GM19438 (cell line): ENCODE results near the gene IKZF2.

Experiments used
- ATAC-seq: cut with Tn5 transposase; IDR thresholded peaks from one replicate; pipeline ENCODE4 v1.9.1; 2021; ENCODE audit warnings: low read depth; ENCODE audit not compliant: unreplicated experiment

The IKZF2 gene

DNA sequence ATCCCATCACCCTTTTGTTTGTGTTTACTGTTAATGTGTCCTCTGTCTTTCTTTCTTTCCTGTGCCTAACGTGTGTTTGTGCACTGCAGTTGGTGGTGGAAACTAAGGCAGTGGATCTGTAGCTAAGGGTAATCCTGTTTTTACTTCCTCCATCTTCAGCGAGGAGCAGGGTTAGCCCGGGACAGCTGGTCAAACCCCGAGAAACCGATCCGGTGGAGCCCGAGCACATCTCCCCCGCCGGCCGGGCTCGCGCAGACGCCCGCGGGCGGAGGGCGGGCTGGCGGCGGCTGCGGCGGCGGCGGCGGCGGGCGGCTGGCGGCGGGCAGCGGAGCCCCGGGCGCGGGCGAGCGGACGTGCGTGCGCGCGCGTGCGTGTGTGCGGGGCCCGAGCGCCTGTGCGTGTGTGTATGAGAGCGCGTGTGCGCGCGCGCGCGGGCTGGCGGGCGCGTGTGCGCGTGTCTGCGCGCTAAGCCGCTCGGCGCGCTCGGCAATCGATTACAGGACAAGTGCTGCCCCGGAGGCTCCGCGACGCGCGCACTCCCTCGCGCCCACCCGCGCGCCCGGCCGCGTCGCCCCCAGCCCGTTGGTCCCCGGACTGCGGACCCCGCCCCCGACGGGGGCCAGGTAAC lies at the start of gene IKZF2:
IKZF2 (minus strand) TSS at position 176 of the 628 bp plus-strand sequence. CDS start 2,983 bp downstream, outside the sequence.
- peak; percentile 53 for ATAC-seq

DNA sequence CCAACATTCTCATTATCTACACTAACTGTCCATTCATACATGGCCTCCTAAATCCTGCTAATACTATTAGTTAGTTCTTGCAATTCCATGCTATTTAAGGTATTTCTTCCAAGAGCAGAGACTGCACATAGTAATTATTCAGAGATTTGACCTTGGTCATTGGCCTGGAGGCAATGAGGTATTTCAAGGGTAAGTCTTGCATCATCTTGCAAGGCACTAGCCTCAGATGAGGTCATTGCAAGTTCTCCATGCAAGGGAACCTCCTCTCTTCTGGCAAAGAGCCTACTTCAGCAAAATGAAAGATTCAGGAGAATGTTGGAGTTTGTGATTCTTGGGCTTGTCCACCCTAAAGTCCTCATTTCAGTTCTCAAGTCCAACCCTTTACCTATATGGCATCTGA lies 48.5 kb upstream of the IKZF2 start:
- no peak for ATAC-seq

DNA sequence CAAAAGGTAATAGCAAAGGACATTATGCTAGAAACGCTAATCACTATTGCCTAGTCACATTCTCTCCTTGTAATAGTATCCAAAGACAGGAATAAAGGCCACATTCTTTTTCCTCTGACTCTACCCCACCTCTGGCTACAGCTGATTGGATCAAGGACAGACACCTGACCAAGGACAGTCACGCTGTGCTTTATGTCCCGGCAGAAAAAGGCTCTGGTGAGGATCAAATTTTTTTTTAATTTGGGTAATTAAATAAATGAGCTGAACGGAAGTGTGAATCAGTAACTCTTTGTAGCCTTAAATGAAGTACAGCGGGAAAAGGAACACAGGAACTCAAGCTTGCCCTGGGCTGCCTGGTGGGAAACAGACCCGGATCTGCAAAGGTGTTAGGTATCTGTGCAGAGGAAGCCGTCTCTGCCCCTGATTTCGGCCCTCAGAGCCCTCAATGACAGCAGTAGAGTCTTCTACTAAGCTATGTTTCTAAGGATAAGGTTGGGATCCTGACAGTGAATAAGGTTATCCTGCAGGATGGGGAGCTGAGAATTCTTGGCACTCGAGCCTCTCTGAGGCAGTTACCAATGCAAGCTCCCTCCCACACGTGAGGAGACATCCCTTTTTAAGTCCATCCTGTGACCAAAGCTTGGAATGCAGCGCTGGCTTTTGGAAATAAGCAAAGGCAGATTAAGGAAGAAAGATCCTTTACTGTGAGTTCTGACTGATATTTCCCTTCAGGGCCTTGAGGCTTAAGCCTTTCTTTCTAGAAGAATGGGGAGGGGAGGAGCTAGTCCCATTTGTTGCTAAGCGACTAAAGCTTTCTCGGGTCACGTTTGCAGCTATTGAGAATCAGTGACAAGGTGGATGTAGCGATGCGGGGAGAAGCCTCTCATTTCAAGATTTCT lies 37.8 kb upstream of the IKZF2 start:
- no peak for ATAC-seq

DNA sequence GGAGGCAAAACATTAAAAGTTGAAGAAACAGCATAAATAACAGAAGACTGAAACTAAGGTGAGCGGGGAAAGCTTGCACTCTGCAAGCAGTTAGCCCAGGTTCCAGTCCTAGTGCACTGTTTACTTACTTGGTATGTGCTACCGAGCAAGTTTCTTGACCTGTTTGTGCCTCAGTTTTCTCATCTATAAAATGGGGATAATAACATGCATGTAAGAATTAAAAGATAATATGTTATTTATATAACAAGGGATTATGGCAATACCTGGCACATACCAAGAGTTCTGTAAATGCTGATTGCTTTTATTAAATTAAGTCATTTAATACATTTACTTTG lies 37.1 kb upstream of the IKZF2 start:
- no peak for ATAC-seq

DNA sequence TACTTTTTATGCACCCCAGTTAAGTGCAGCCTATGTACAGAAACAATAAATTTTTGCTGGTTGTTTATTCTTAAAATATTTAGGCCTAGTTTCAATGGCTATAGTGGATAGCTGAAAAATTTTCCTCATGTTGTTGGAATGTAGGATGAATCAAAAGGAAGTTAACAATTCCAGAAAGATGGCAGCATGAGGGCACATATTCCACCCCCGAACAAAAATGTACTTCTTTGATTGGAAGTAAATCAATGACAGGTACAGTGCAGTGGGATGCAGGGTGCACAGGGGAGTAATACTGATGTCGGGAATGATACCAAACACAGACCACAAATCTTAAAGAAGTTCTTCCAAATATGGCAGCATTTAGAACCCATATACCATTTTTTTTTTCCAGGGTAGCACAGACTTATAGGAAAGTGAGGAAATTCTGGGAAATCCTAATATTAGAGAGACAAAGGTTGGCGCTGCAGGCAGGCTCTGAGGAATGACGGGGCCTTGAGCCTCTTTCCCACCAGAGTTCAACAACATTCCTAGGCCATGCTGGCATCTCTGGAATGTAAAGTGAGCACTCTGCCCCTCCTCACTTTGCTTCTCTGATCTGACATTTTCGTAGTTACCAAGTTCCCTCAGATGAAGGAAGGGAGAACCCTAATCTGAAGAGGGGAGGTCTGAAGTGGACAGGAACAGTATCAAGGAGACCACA lies 36.6 kb upstream of the IKZF2 start:
- ATAC-seq, result no peak

DNA sequence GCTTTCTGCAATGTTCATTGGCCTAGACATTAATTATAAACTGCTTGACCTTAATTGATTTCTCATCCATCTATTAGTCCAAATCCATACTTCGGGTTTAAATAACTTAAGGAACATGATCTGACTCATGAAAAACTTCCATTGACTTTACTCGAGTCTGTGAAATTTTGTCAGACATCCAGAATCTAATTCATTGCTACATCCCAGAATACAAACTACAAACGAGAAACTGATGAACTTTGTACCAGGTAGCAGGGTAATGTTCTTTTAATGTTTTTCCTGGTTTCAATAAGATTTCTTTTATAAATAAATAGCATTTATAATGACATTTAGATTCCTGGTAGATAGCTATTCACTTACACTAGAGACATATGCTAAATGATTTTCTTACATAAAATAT lies 36.0 kb upstream of the IKZF2 start:
- no peak for ATAC-seq

DNA sequence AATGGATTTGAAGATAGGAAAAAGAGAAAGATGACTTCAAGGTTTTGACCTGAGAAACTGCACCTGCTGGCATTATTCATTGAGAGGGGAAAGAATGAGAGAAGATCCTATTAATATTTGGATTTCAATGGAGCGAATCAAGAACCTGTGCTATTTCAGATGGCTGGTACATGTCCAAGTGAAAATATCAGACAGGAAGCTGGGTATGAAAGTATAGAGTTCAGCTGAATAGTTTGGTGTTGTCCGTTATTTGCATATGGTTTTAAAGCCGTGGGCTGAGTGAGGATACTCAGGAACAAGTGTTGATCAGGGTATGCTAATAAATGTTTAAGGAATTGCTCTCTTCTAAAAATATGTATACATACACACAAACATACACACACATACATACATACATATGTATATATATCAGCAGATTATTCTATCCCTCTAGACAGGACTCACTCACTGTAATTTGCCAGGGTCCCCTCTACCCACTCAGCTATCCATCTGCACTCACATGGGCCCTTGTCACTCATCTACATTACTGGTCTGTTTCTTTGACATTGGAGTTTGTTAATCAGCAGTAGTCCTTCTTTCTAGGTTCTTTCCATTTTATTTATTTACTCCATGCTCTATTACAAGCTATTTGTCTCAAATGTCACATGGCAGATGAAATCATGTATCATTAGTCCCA lies 33.9 kb upstream of the IKZF2 start:
- peak; percentile 98 for ATAC-seq

DNA sequence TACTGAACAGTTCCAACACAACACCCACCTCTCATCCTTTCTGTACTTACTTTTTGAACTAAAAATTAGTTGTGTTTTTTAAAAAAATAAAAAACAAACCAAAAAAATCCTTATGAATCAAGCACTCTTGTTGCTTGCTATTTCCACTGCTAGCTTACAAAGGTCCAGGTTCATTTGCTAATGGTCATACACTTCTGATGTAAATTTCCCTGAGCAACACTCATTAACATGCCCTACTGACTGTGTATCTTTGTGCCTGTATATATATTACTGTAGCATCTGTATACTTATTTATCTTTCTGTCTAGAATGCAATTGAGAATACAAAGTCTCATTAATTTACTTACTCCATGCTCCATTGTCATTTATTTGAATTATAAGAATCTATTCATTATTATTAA lies 30.3 kb upstream of the IKZF2 start:
- no peak for ATAC-seq

DNA sequence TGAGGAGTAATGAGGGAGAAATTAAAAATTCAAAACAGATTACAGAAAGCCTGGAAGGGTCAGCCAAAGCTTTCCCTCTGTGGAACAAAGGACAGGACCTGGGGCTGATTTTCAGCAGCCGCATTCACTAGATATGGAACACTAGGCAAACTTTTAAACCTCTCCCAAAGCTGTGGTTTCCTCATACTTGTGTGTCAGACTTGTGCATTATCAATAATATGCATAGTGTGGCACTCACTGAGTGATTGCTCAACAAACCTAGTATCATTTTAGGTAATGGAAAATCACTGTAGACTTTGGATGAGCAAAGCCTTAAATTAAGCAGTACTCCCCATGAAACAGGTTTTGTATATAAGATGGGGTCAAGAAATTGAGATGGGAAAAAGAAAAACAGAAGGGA lies 26.3 kb upstream of the IKZF2 start:
- no peak for ATAC-seq

DNA sequence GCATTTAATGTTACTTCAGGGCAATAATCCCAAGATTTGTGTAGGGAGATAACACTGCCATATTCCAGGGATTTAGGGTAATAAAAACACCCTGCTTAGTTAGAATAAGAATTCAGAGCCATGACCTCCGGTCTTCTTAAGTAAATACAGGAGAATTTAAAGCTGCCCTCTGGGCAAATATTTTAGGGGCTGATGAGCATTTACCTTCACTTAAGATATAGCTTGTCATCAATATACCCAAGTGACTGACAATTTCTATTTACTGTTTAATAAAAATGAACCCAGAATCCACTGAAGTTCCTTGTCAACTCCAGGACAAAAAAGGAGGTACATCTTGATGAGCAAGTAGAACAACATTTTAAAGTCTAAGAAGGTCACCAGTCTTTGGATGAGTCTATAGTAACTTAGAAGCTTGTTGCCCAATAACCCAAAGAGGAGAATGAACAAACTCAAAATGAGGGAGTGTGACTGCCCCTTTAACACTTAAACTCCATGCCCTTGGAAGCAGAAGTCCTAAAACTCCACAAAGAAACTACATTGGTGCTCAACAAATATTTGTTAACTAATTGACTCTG lies 24.3 kb upstream of the IKZF2 start:
- ATAC-seq, result no peak

DNA sequence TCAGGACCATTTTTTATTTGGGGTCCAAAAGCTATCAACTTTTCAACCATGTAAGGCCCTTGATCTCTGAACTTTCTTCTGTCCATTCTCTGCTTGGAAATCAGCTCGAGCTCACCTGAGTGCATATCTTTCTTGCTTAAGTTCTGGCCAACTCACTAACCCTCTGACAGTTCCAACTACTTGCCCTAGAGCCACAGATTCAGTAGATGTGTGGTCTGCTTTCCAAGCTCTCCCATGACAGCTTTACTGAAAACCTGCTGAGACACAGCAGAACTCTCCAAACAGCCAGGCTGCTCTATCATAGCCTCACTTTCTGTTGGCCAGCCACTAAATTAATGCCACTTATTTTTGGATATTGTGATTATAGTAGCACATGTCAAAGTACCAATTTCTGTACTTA lies 21.2 kb upstream of the IKZF2 start:
- no peak for ATAC-seq

DNA sequence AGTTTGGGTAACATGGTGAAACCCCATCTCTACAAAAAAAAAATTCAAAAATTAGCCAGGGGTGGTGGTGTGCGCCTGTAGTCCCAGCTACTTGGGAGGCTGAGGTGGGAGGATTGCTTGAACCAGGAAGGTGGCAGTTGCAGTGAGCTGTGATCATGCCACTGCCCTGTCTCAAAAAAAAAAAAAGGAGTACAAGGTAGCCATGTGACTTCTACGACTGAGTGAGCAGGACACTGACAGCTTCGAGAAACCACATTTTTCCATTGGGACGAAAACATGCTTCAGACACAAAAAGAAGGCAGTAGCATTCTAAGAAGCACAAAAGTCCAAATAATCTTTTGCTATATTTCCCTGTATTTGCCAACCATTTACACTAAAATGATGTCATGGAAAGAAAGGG lies 19.7 kb upstream of the IKZF2 start:
- ATAC-seq, result no peak

DNA sequence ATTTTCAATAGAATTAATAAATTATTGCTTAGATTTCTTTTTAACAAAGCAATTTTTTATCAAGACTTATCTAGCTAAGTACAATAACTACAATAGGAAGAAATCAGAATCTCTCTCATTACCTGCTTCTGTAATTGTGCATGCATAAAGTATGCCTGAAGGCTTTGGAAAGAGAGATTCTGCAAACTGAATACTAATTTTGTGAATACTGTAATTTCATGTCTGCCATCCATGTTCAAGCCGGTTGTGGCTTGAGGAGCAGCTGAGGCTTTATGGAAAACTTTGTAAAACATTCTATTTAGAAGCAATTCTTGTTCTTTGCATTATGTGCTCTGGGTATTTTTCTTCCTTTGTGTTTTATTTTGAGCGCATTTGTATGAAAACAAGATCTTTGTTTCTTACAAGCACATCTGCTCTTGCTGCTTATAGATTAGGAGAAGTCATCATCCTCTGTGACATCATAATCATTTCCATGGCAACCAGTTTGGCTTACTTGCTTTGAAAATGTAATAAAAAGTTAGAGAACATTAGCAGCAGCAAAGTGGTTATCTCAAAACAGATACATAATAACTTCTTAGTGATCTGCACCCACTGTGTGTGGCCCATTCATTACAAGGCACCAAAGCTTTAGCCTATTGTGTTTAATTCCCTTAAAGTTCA lies 16.0 kb upstream of the IKZF2 start:
- no peak for ATAC-seq

DNA sequence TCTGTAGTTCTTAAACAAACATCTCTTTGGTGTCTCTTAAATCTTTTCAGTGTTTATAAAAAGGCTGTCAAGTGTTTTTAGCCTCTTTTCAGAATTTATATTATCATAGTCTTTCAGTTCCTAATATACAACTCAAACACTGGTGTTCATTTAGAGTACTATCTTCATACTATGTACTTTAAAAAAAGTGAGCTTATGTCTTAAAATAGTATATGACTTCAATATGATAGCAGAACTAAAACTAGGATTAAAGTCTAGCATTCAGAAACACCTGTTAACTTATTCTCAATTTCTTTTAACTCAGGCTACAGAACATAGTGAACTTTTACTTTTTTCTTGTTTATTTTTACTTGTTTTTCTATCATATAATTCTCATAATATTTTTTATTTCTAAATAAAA lies 14.7 kb upstream of the IKZF2 start:
- ATAC-seq, result peak; percentile 98

DNA sequence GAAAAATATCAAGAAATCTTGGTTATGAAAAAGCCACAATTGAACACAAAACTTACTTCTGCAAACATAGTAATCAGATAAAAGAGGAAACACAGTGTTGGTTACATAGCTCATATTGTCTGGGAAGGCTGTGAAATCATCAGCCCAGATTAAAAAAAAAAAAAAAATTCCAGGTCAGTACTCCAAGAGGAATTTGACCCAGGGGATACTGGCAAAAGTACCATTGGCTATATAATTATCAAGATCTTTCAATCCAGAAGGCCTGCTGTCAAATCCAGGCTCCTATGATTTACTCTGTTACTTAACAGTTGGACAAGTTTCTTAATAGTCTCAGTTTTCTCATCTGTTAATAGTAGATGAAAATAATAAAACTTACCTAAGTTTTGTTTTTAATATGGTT lies 12.9 kb upstream of the IKZF2 start:
- no peak for ATAC-seq

DNA sequence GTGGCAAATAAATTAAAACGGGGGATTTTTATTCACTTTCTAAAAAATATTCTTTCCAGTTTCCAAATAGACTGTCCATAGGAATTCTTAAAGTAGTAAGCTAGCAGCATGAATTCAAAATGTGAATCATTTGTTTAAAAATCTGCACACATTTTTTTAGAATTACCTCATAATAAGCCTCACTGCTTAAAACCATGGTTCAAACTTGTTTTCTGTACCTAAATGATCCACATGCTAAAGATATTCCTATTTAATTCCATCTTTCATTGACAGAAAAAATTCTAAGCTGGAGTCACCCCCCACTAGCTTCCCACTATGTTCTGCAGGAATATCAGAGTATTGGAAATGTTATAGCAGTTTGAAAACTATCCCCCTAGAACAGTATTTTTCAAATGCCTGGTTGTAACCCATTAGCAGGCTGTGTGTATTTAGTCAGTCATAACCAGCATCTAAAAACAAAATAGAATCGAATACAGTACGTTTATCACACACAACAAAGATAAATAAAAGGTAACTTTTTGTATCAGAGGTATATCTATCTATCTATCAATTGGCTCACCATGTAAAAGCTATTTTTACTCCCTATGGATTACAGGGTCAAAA lies 11.2 kb upstream of the IKZF2 start:
- ATAC-seq, result no peak

DNA sequence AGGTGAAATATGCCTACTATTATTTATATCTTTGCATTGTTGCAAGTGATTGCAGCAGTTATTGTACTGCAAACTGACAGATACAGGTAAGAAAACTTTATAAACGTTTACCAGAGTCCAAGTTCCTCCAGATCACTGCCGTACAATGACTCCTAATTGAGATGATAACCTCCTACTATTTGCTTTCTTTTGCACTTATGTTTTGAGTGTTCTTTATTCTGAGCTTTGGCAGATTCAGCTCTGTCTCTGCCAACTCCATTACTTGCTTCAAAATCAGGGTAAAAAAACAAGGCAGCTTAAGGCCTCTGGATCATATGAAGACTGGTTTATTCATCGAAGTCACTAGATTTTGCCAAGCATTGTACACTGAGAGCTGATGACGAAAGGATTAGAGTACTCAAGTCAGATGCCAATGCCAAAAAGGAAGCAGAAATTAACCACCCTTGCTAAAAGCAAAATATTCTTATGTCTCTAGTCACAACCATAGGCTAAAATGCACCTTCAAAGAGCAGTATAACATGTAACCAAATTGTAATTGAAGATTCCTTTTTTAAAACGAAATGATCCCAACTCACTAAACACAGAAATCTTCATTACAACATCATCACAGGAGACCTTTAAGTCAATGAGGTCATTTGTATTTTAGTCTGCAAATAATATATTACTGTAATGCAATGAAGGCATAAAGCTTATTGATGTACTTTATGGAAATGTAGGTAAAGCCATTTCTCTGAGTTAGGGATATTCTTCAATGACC lies 10.5 kb upstream of the IKZF2 start:
- ATAC-seq, result no peak

DNA sequence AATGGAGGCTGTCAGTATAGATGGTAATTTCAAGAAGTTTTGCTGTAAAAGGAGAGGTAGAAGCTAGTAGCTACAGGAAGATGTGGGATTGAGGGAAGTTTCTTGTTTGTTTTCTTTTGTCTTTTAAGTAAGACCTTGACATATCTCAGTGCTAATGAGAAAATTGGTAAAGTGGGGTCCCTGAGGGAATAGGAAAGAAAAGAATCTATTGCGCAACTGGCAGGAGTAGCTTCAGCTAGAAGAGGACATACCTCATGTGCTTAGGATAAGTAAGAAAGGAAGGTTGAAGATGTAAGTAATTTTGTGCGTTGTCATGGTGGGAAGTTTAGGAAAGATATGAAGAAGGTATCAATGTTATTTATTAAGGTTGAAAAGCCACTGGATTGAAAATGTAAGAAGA lies 8.4 kb upstream of the IKZF2 start:
- ATAC-seq, result no peak

DNA sequence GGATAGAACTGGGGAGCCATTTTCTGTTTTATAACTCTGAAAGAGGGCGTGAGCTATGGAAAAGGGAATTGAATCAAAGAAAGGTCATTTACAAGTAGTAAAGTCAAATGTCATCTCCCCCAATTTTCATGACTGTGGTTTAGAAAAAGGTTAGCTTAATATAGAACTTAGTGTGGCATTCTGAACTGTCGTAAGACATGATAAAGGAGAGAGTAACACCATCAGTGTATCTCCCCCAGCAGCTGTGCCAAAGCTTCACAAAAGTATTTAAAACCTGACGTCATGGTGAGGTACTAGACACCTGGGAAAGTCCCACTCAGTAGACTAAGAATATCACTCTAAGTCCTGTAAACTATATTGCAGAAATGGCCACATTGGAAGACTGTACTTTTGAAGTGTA lies 5.8 kb upstream of the IKZF2 start:
- ATAC-seq, result no peak
